HG02885 (cell line): Measurements from ENCODE around the gene S100A7.
"Not testable (repeated sequence)": the region's sequence is repeated elsewhere in the genome, so short reads cannot be mapped to it uniquely, and the experiment has no call there.

Experiments used
- ATAC-seq: cut with Tn5 transposase; IDR thresholded peaks from one replicate; pipeline ENCODE4 v1.9.1; 2021; ENCODE audit warnings: mild to moderate bottlenecking; ENCODE audit not compliant: unreplicated experiment, poor library complexity

The S100A7 gene

DNA sequence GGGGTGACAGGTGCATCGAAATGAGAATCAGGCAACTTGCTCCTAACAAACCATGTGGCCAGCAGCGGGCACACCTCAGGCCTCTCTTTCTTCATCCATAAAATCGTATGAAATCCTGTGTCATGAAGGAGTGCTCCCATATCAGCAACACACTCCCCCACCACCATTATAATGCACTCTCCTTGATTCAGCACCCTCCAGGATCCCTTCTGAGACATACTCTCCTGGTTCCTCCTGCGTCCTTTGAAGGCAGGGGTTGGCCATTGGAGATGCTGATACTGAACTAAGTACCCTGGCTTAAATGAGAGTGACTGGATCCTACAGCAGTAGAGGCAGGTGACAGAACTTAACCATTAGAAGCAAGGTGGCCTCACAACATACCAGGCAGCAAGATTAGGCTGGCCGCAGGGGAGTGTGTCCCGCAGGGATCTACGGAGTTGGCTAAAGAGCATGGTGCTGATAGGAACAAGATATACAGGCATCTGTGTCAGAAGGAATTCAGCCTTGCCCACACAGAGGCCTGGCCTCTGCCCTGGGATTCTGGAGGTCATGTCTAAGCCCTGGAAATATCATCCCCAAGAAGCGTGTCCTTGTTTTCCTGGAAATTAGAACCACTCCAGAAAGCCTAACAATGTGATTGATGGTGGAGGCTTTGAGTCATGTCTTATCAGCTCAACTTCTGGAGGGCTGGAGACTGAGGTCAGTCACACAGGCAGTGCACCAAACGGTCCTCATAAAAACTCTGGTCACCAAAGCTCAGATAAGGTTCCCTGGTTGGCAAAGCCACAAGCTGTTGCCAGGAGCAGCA is 27.4 kb downstream of the S100A7 start:
- no peak for ATAC-seq

DNA sequence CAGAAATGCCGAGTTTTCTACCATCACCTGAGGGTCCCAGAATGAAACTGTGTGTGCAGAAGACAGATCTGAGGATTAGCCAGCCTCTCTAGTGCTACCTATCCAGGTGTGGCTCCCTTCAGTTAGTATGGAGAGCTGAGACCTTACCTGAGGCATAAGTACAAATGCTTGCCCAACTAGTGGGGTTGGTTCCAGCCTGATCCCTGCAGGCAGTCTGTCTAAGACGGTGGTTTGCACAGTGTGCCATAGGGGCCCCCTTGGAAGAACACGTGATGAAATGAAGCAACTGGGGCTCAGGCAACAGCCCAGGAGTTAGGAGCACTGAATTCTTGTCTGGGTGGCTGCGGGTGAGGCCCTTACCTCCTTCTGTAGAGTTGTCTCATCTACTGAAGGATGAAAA is 28.5 kb downstream of the S100A7 start:
- no peak for ATAC-seq

DNA sequence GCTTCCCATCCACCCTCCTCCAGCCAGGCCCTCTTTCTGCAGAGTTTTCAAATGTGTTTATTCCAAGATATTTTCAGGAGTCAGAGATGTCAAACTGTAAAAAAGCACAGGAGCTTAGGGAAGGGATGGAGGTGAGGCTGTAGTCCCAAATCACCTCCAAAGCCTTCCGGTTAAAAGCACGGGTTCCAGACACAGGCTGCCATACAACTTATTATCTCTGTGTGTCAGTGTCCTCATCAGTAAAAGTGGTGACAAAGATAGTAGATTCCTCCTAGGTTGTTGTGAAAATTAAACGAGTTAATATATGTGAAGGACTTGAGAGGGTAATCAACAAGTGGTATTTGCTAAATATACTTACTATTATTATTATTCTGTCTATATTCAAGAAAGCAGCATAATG is 29.0 kb downstream of the S100A7 start:
- no peak for ATAC-seq

DNA sequence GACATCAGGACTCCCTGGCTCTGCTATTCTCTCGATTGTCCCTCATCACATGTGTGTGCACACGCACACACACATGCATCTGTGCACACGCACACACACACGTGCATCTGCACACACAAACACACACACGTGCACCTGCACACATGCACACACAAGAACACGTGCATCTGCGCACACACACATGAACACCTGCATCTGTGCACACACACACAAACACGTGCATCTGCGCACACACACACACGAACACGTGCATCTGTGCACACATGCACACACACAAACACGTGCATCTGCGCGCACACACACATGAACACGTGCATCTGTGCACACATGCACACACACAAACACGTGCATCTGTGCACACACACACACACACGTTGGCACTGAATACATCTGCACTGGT is 29.4 kb downstream of the S100A7 start:
- ATAC-seq = no peak

DNA sequence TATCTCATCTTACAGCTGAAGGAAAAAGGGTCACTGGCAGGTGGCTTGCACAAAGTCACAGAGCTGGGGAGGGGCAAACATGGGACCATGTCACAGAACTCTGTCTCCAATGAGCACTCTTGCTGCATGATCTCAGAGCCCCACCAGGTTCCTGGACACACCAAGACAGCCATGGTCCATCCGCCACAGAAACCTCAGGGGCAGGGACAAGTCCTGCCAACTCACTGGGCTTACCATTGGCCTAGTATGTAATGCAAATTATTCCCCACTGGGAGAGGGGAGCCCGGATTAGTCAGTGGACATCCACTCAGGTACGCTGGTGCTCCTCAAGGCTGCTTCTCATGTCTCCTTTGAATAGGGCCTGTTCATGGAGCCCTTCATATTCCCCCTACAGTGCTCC is 29.9 kb downstream of the S100A7 start:
- no peak for ATAC-seq

DNA sequence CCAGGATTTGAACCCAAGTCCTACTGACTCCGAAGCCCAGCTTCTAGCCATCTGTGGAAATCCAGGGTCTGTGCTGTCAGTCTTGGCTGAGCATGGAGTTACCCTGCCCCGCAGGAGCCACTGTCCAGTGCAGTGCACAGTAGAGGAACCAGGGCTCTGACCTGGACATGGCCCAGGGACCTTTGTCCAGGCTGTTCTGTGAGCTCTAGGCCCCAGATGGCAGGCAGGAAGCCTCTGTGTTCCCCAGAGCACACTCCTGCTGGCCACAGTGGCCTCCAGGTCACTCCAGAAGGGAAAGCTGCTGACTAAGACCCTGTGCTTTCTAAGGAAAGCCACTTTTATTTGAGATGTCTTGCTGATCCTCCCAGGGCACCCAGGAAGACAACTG is 30.3 kb downstream of the S100A7 start:
- no peak for ATAC-seq

DNA sequence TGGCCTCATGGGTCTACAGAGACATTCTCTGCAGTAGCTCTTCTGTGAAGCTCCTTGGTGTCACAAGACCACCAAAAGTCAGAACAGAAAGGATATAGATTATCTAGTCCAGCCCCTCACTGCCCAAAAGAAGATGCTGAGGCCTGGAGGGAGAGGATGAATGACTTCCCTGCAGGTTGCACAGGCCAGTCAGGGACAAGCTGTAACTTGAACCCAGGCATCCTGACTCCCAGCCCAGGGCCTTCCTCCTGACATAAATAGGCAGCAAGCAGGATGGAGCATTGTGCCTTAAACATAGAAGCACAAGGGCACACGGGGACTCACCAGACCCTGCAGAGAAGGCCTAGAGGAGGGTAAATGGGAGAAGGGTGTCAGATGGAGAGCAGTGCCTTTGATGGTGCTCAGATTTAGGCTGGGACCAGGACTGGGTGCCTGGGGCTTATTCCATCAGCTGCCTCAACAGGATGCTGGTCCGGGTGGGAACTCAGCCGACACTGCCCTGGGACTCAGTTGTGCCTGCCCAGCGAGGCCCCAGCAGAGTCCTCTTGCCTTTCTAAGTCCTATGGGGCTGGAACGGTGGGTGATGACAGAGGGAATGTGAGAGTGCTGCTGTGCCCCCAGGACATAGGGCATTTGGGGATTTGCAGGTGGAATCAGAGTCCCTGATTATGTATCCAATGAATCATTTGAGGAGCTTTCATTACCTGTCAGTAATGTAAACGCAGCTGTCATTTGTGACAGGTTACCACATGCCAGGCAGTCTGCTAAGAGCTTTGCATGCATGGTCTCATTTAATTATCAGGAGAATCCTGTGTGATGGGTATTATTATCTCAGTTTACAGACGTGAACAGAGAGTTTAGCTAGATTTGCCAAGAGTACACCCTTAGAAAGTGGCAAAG is 30.9 kb downstream of the S100A7 start:
- no peak for ATAC-seq

DNA sequence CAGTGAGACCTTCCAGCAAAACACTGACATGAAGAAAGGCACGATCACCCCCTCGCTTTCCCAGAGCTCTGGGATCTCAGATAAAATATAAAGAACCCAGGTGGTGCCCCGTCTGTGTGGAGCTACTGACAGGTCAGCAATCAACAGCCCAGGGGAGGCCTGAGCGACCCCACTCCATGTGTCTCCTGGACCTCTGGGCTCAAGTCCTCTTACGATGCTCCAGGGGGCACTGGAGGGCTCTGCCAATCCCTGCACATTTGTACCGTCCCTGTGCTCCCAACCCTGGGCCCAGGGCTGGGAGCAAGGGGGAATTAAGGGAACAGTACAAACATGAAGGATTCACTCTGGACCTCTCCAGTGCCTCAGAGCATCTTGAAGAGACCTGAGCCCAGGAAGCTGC is 31.7 kb downstream of the S100A7 start:
- no peak for ATAC-seq

DNA sequence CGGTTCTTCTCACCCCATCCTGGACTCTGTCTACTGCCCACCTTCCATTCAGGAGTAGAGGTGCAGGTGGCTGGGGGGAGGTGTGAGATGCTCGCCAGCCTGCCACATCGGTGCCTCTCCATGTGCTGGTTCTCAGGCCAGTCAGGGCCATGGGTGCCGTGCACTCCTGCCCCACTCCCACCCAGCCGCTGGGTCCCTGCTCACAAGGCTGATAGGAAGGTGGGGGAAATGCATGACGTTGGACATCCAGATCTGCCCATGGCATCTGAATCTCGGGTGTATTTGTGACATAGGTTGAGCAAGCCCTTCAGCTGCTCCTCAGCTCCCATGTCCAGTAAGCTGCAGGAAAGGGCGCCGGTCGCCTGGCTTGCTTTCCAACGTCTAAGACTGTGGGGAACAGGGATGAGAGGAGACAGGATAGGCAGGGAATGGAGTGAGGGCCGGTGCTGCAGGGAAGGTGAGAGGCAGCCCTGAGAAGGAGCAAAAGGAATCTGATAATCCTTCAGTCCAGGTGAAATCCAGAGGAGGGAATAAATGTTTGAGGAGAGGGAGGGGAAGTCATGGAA is 32.3 kb downstream of the S100A7 start:
- no peak for ATAC-seq

DNA sequence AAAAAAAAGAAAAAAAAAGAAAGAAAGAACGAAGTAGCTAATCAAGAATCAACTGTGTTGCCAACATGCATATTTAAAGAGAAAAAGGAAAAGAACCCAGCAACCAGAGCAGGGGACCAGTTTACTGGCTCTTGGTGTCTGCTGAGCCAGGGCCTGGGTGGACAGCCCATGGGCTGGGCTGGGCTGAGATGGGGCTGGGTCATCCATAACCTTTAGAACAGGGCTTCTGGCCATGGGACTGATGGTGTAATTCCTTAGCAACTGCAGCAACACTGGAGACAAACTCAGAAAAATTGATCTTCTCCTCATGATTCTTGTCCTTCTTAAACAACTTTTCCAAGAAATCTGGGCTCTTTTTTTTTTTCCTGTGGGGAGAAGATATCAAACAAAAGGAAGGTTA is 33.6 kb downstream of the S100A7 start:
- no peak for ATAC-seq

DNA sequence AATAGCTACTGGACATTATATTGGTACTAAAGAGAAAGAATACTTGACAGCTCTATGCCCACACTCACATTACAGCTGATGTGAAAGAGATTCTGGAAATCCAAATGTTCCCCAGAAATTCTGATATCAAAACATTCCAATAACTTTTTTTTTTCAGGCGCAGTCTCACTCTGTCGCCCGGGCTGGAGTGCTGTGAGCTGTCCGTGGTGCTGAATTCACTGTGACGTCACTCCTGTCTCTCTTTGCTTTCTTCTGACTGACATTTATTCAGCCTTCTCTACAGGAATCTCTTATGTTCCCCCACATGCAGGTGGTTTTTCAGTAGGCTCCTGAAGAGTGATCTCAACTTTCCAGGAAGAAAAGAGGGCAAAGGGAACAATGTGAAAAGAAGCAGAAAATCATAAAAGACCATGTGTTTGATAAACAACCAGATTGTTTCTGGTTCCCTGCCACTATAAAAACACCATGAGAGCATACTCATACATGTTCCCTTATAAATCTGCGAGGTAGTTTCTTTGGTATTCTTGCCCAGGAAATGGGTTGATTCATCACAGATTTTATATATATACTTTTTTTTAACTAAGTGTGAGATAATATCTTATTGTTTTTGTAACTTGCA is 37.9 kb downstream of the S100A7 start:
- ATAC-seq = no peak

DNA sequence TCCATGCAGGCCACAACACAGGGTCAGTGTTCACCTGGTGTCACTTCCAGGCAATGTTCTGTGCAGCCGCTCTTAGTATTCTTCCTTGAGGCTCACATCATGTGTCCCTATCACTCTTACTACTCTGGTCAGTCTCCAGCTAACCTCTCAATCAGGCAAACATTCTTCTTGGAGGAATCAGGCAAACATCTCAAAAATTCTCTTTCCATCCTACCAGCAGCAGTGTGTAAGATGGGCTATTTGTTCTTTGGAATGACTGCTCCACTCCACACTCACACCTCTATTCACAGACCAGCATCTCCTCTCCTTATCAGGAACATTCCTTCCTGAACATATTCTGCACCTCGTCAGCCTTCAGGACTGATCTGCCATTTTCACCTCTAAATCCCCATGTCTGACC is 40.1 kb downstream of the S100A7 start:
- no peak for ATAC-seq

DNA sequence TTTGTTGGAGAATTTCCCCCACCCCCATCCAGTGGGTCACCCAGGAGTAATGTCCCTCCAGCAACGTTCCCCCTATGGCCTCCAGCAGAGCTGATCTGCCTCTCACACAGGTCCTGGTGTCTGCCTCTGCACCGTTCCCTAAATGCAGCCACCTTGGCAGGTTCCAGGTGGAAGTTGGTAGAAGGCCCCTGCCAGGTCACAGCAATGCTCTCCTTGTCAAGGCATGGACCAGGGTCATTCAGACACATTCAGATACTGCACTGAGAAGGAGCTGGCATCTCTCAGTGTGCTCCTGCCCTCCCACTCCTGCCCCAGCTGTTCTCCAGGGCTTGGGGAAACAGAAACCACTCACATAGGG is 41.0 kb downstream of the S100A7 start:
- not testable (repeated sequence) for ATAC-seq

DNA sequence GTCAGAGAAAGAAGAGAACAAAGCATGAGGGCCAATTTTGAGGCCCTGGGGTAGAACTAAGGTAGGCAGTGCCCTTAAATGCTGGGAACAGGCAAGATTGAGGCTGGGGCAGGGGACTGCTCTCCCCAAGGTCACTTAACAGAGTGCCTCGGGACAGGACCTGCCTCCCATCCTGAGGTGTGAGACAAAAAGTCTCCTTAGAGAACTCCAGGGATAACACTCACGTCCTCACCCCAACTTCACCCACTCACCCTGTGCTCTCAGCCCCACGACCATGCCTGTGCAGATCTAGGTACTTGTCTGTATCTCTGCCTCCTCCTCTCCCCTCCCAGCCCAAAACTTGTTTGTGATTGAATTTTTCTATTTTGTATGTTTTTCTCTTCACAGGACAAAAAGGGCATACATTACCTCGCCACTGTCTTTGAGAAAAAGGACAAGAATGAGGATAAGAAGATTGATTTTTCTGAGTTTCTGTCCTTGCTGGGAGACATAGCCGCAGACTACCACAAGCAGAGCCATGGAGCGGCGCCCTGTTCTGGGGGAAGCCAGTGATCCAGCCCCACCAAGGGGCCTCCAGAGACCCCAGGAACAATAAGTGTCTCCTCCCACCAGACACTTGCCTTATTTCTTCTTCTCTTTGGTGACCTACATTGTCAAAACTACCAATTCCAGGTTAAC is 41.6 kb downstream of the S100A7 start:
- not testable (repeated sequence) for ATAC-seq

DNA sequence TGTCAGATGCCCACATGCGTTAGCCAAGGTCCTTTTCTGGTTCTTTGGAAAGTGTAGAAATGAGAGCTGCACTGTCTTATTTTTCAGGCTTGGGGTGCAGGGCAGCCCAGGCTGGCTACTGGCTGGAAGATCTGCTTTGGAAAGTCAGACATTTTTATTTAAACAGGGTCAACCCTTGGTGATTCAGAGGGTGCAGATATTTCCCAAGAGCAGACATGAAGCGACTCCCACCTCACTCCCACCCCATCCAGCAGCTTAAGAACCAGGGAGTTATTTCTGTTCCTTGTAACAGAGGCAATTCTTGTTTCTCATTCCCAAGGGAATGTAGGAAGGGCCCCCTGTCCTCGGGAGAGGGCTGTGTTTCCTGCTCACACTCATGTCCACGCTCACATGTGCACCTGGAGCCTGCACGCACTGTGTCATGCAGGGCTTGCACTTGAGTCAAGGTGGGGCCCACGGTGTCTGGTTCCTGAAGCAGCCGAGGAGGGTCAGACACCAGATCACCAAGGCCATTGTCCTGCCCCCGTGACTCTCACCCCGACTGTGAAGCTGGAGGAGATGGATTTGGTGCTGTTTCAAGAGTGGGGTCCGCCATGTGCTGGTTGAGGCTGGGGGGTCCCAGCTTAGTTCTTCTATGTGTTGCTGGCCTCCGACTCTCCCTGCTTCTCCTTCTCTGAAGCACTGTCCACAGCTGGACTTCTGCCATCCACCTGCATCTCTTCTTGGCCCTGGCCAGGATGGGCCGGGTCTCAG is 43.1 kb downstream of the S100A7 start:
- no peak for ATAC-seq

DNA sequence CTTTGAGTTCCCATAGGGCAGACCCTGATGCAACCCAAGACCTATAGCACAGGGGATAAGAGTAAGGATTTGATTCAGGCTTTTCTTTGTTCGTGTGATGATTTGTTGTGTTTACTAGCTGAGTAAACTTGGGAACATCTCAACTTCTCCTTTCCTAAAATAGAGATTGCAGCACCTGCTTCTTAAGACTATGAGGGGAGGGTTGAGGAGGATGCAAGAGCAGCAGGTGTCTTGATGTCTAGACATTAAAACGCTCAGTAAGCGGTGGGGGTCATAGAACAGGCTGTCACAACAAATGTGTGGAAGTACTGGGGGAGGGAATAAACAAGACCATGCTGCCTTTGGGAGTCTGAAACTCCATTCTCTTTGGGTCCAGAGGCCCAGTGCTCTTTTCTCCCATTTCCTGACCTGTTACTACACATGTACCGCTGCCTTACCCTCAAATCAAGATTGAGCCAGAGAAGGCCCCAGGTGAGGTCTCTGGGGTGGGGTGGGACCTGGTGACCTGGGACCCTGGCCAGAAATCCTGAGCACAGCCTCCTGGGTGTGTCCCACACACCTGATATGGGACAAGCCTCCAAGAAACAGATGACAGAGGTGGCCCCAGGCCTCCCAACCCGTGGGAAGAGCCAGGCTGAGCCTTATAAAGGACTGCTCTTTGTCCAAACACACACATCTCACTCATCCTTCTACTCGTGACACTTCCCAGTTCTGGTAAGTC is 44.4 kb downstream of the S100A7 start, which contains the start of gene S100A7A:
Gene S100A7A (plus strand): TSS at position 671 of the 721 bp plus-strand sequence. CDS start 1,563 bp downstream, outside the sequence.
- no peak for ATAC-seq

DNA sequence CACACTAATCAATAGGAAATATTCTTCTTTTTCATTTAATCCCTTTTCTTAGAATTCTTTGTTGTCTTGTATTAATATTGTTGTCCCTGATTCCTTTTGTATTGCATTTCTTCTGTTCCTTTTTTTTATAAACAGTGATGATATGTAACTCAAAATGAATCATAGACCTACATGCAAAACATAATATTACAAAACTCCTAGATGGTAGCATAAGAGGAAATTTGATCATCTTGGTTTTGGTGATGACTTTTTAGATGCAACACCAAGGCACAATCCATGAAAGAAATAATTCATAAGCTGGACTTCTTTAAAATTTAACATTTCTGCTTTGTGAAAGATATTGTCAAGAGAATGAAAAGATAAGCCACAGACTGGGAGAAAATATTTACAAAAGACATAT is 46.5 kb downstream of the S100A7 start:
- ATAC-seq = not testable (repeated sequence)
